Measurements from ENCODE around the gene GALNT17. TPM values are rescaled to one million over a fixed set of nuclear protein-coding genes. Genes with fewer than 3 reads are reported as not detected.

GALNT17 gene
- polyA plus RNA-seq, 1 donor, result 30.1 TPM

- no peak for DNase-seq
Measured at GRCh38 chr7:71342202-71342601, 210.3 kb downstream of the GALNT17 start.

GRCh38 chr7:71343039-71343438, 211.1 kb downstream of the GALNT17 start:
- DNase-seq, result no peak

DNA sequence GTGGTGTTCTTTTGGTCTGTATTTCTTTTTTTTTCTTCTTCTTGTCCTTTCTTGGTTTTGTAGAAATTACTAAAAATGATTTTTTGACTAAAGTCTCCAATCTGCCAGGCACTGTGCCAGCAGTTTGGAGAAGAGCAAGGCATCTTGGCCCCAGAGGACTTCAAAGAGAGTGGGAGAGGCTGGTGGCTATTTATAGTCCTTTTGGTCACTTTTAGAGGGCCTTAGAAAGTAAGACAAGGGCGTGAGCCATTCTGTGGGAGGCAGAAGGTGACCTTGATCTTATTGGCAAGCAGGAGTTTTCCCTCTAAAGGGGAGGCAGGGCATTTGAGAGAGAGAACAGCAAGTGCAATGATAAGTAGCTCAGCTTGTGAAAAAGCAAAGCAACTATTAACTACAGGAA, 211.9 kb downstream of the GALNT17 start:
- DNase-seq, result no peak

DNA sequence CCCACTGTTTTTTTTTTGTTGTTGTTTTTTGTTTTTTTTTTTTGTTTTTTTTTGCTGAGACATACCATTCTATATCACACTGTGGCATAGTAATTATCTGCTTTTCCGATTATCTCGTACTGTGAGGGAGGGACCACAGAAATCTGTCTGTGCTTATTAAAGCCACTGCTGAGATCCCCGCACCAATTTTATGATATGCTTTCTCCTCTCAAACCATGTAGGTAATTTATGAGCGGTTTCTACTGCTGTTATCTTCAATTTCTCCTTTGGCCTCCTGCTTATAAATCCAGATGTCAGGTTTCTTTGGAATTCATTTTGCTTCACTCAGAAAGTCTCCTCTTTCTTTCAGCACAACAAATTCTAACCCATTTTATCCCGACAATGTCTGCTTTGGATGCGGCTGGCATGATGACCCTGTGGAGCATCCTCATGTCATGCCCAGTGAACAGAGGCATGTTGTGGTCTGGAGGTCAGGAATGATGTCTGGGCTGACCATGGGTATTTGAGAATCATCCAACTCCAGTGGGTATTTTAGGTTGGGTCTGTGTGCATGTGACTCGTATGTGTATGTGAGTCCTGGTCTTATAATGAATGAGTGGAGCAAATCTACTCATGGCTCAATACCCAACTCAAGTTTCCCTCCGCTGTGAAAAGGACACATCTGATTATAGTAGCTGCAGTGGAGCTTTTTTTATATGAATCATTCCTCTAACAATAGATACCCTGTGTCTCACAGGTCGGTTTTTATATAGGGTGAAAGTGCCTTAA, 213.4 kb downstream of the GALNT17 start:
- DNase-seq, result no peak

- no peak for DNase-seq
Measured at GRCh38 chr7:71348821-71349681, 217.1 kb downstream of the GALNT17 start.

DNA sequence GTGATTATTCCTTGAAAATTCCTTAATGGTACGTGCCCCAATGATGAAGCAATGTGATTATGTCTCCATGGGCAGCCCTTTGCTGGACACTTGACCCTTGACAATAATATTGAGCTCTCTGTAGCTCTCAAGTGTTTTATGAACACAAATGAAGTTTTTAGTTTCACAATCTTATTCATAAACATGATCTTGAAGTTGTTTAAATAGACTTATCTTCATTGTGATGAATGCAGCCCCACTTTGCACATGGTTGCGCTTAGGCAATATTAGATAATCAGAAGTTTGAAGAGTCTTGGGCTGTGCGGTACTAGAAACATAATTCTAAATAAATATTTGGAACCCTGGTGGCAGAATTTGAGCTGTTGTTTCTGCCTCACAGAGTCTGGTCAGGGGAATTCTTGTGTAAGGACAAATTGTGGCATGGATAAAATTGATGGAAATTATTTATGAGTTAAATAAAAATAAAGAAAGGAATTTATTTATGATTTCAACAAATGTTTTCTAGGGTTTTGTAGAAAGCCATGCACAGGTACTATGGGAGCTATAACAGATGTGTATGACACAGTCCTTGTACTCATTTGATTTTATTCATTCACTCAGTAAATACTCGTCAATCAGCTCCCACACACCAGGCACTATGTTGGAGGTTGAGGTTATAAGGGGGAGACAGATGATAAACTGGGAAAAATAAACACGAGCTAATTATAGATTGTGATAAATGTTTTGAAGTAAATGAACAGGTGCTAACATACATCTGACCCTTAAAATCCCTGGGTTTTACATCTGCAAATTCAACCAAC, 217.9 kb downstream of the GALNT17 start:
- no peak for DNase-seq

- no peak for DNase-seq
Measured at GRCh38 chr7:71350680-71351079, 218.7 kb downstream of the GALNT17 start.

DNA sequence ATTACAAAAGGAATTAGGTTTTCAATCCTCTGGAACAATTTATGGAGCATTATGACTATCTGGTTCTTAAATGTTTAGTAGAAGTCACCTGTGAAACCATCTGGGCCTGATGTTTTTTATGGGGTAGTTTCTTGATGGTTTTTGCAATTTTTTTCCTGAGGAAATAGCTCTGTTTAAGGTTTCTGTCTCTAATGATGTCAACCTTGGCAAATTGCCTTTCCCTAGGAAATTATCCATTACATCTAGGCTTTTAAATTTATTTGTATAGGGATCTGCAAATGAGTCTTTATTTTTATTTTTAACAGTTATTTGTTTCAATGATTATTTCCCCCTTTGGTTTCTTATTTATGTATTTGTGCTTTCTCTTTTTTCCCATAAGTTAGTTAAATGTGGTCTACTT, 222.8 kb downstream of the GALNT17 start:
- peak; percentile 36 for DNase-seq

DNA sequence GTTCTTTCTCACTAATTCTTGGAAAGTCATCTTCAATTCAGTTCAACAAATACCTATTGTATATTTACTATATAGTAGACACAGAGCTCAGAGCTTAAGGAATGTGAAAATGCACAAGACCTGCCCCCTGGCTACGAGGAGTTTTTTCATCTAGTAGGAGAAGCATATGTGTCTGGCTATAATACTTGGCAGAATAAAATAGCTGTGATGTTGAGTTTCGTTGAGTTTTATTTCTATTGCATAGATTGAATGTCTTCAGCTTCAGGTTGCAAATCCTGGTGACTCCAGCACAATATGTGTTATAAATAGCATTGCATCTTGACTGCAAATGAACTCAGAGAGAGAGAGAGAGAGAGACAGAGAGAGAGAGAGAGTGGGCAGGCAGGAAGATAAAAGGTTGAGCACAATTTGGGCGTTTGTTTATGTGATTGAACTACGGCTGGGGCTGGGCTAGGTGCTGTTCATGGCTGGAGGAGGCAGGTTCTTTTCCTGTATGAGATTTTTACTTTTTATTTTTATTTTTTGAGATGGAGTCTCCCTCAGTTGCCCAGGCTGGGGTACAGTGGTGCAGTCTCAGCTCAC, 229.6 kb downstream of the GALNT17 start:
- DNase-seq, result no peak

- no peak for DNase-seq
Measured at GRCh38 chr7:71362240-71362639, 230.3 kb downstream of the GALNT17 start.

- DNase-seq, result no peak
Measured at GRCh38 chr7:71363223-71363622, 231.3 kb downstream of the GALNT17 start.

DNA sequence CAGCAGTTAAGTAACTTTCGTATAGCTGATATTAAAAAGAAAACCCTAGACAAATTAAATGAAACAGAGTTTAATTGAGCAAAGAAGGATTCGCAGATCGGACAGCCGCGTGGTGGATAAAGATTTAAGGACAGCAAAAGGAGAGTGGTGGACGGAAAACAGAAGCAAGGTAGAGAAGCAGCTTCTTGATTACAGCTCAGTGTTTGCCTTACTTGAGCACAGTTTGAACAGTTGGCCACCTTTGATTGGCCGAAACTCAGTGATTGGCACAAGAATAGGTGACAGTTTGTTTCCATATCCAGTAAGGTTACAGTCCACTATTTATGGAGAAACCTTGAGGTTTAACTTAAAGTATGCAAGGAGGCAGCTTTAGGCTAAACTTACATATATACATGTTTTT, 231.7 kb downstream of the GALNT17 start:
- no peak for DNase-seq

DNA sequence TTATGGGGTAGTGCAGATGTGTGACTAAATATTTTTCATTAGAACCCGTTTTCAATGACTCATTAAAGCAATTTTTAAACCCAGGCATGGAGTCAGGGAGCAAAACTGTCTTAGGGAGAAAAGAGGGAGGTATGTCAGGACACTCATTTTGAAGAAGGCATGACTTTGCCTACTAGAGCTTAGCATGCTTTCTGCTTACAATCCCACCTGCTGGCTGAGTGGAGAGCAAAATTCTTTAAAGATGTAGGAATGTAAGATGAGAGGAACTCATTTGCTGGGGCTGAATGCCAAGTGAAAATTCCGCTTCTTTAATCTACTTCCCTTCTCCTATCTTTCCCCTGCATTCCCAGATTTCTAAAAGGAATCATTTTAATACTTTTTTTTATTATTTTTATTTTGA, 232.6 kb downstream of the GALNT17 start:
- no peak for DNase-seq

GRCh38 chr7:71372991-71373390, 241.0 kb downstream of the GALNT17 start:
- no peak for DNase-seq

DNA sequence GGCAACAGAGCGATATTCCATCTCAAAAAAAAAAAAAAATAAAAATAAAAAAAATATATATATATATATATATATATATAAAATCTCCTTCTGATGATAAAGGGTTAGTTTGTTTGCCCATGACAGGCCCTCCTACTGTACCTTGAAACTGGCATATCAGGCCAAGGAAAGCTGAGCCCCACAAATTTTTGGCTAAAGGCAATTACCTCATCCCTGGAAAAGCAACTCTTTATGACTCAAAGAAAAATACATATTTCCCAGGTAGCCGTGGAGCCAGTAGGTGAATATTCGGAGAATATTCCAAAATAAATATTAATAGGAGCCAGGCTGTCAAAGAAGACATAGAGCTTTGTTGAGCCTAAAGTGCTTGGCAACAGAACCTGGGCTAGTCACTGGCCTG, 245.1 kb downstream of the GALNT17 start:
- DNase-seq, result no peak

DNA sequence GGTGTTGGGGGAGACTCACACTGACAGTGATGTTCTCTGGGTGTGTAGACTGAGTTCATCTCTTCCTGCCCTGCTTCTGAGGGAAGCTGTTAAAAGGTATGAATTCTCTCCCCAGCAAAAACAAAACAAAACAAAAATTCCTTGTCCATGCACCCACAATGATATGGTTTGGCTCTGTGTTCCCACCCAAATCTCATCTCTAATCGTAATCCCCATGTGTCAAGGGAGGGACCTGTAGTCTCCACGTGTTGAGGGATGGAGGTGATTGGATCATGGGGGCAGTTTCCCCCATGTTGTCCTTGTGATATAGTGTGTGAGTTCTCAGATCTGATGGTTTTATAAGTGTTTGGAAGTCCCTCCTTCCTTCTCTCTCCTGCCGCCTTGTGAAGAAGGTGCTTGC, 245.5 kb downstream of the GALNT17 start:
- no peak for DNase-seq

DNA sequence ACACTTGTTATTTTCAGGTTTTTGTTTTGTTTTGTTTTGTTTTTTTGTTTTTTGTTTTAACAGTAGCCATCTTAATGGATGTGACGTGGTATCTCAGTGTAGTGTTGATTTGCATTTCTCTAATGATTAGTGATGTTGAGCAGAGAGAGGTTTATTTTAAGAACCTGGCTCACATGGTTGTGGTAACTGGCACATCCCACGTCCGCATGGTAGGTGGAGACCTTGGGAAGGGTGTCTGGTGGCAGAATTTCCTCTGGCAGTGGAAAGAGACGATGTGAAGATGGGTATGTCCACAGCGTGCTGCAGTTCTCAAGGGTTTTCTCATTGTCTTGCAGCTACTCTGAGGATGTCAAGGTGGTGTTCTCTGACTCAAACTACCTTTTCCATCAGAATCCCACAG, 252.2 kb downstream of the GALNT17 start:
- no peak for DNase-seq

DNA sequence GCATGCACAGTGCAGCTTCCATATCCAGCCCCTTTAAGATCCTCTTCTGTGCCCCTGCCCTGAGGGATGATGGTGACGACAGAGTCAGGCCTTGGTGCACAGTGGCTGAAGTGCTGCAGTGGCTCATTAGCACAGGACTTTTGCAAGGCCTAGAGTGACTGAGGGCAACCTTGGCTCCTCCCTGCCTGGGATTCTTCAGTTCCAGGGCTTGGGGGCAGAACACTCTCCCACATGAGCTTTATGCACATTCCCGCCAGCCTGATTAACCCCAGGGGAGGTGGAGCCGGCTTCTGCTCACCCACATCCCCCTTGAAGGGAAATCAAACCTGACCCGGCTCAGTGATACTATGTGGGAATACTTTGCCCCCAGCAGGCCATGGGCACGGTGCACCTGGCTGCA, 253.4 kb downstream of the GALNT17 start:
- no peak for DNase-seq

GRCh38 chr7:71386152-71386785, 254.3 kb downstream of the GALNT17 start:
- no peak for DNase-seq

DNA sequence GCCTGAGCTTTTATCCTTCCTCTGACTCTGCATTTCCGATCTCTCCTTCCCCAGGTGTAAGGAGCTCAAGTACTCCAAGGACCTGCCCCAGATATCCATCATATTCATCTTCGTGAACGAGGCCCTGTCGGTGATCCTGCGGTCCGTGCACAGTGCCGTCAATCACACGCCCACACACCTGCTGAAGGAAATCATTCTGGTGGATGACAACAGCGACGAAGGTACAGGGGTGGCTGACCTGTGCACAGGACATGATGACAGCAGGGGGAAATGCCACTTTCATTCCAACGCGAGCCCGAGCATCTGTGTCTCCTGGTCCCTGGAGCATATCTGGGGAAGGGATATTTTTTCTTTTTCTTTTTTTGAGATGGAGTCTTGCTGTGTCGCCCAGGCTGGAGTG, 256.2 kb downstream of the GALNT17 start:
- DNase-seq, result no peak

DNA sequence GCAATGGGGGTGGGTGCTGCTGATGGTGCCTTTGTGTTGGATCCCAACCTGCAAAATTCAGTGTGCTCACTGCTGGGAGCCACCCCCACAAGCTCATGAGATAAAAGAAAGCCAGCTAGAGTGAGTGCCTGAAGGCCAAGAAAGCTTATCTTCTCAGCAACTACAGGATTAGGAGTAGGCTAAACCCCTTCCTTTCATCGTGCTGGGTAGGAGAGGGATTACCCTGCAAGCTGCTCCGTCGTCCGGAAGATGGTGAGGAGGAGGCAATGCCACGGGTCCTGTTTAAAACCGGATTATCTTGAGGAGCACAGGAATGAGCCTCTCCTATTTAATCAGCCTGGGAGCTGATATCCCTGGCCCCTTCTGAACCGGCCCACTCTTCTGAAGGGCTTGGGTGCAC, 258.0 kb downstream of the GALNT17 start:
- no peak for DNase-seq

DNA sequence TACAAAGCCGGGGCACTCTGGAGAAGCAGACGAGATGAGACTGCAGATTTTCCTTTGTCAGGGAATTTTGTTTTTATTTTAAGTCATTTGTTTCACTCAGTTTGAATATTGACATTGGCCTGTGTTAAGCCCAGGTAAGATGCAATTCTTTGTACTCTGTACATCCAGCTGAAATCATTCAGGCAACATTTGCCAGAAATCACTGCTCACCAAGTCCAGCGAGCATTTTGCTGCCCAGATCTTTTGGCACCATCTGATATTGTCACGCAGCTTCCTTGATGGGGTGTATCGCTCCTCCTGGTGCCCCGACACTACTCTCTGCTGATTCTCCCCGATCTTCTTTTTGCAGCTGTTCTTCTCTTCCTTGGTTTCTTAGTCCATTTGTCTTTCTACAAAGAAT, 261.7 kb downstream of the GALNT17 start:
- no peak for DNase-seq

Measured in hindlimb muscle (tissue), 1 donor.